ENCODE data around the gene ZNHIT1.

- peak; percentile 91 for TF ChIP-seq EZH2 (IDR thresholded peaks at IDR 0.05; ENCODE audit: low read length)
- no peak for TF ChIP-seq CTCF (optimal IDR thresholded peaks at IDR 0.05 in 1 of 3, IDR thresholded peaks at IDR 0.05 in 1 of 3, conservative IDR thresholded peaks at IDR 0.05 in 1 of 3; ENCODE audit: extremely low read depth in 1 of 3, insufficient read depth in 2 of 3, low read length in 3 of 3)
Measured at GRCh38 chr7:101172005-101172853, 45.7 kb upstream of the ZNHIT1 start.
